CD14-positive monocyte (primary cell): ENCODE results near the gene BNIP2. TPM values are rescaled to one million over a fixed set of nuclear protein-coding genes. Genes with fewer than 3 reads are reported as not detected.
"Not testable (repeated sequence)": the region's sequence is repeated elsewhere in the genome, so short reads cannot be mapped to it uniquely, and the experiment has no call there.

ENCODE experiments used
- DNase-seq, 3 donors: peaks; one replicate each; pipeline ENCODE4 v3.0.0-alpha.2; 2011 to 2022
- H2AFZ ChIP-seq: 2 replicates; pipeline ENCODE4 v1.6.0; 2012; ENCODE audit warnings: mild to moderate bottlenecking, low read depth, low read length, inconsistent platforms; ENCODE audit not compliant: insufficient read depth, poor library complexity, severe bottlenecking
- H3K27ac ChIP-seq, 2 donors: 1 replicate in 1 of 2; 2 replicates in 1 of 2; pipeline ENCODE4 v1.5.1; 2012 to 2013; ENCODE audit warnings: low read length in 2 of 2, control low read depth in 1 of 2, inconsistent platforms in 1 of 2, low read depth in 1 of 2, mild to moderate bottlenecking in 1 of 2
- H3K27me3 ChIP-seq, 2 donors: one replicate each; pipeline versions ENCODE4 v1.6.0 to v1.6.1; 2011 to 2013; ENCODE audit warnings: low read length in 2 of 2; ENCODE audit not compliant: control insufficient read depth in 2 of 2, insufficient read depth in 2 of 2
- H3K36me3 ChIP-seq, 2 donors: replicated peaks in 1 of 2; 1 replicate in 1 of 2; 2 replicates in 1 of 2; pipeline versions ENCODE4 v1.5.1 to v1.6.1; 2012 to 2013; ENCODE audit warnings: low read length in 2 of 2, control low read depth in 1 of 2, inconsistent platforms in 1 of 2, mild to moderate bottlenecking in 1 of 2; ENCODE audit not compliant: insufficient read depth in 2 of 2, control insufficient read depth in 1 of 2
- H3K4me1 ChIP-seq, 2 donors: 1 replicate in 1 of 2; 2 replicates in 1 of 2; pipeline versions ENCODE4 v1.5.1 to v1.6.1; 2012 to 2013; ENCODE audit warnings: low read length in 2 of 2, control low read depth in 1 of 2, inconsistent platforms in 1 of 2, mild to moderate bottlenecking in 1 of 2, moderate library complexity in 1 of 2; ENCODE audit not compliant: insufficient read depth in 2 of 2, control insufficient read depth in 1 of 2
- H3K4me2 ChIP-seq: replicated peaks from 2 replicates; pipeline ENCODE3; 2012; ENCODE audit warnings: low read length, moderate library complexity, mild to moderate bottlenecking; ENCODE audit not compliant: poor library complexity, severe bottlenecking; ENCODE audit errors: extremely low read depth
- H3K4me3 ChIP-seq, 3 experiments: fragments of 200-600 bp in 1 of 3; sonication (generic) in 1 of 3; replicated peaks in 1 of 3; 1 replicate in 2 of 3; 2 replicates in 1 of 3; pipeline ENCODE4 v1.5.1; 2011 to 2013; ENCODE audit warnings: low read length in 3 of 3, mild to moderate bottlenecking in 3 of 3, control low read depth in 2 of 3, low read depth in 2 of 3, inconsistent platforms in 1 of 3, moderate library complexity in 1 of 3
- H3K79me2 ChIP-seq: 2 replicates; pipeline ENCODE4 v1.6.0; 2012; ENCODE audit warnings: mild to moderate bottlenecking, control low read depth, inconsistent platforms, low read length, moderate library complexity; ENCODE audit not compliant: insufficient read depth
- H3K9ac ChIP-seq: 2 replicates; pipeline ENCODE4 v1.6.0; 2017; ENCODE audit warnings: low read length, mild to moderate bottlenecking; ENCODE audit not compliant: insufficient read depth, poor library complexity, severe bottlenecking
- H3K9me3 ChIP-seq, 2 donors: replicated peaks in 1 of 2; 1 replicate in 1 of 2; 2 replicates in 1 of 2; pipeline versions ENCODE4 v1.5.1 to v1.6.1; 2012 to 2013; ENCODE audit warnings: low read length in 2 of 2, control low read depth in 1 of 2; ENCODE audit not compliant: control insufficient read depth in 1 of 2, insufficient read depth in 1 of 2
- H4K20me1 ChIP-seq: 2 replicates; pipeline ENCODE4 v1.6.0; 2012; ENCODE audit warnings: mild to moderate bottlenecking, low read length, control low read depth, moderate library complexity; ENCODE audit not compliant: insufficient read depth
- H3K27ac Mint-ChIP-seq, 7 donors: one replicate each; pipeline ENCODE4 v1.8.0; 2020; ENCODE audit warnings: mild to moderate bottlenecking in 7 of 7, mixed read lengths in 7 of 7, moderate library complexity in 6 of 7, inconsistent platforms in 2 of 7
- H3K27me3 Mint-ChIP-seq, 3 donors: one replicate each; pipeline ENCODE4 v1.8.0; 2021 to 2022; ENCODE audit warnings: low read depth in 3 of 3, mild to moderate bottlenecking in 3 of 3, mixed read lengths in 3 of 3, moderate library complexity in 3 of 3, inconsistent platforms in 1 of 3
- H3K36me3 Mint-ChIP-seq, 2 donors: one replicate each; pipeline ENCODE4 v1.8.0; 2020; ENCODE audit warnings: mixed read lengths in 2 of 2, inconsistent platforms in 1 of 2, mild to moderate bottlenecking in 1 of 2
- H3K4me1 Mint-ChIP-seq: one replicate; pipeline ENCODE4 v1.8.0; 2020; ENCODE audit warnings: mild to moderate bottlenecking, mixed read lengths
- H3K4me3 Mint-ChIP-seq, 2 donors: one replicate each; pipeline ENCODE4 v1.8.0; 2020; ENCODE audit warnings: mild to moderate bottlenecking in 2 of 2, mixed read lengths in 2 of 2, moderate library complexity in 1 of 2
- H3K9me3 Mint-ChIP-seq, 7 donors: one replicate each; pipeline ENCODE4 v1.8.0; 2020 to 2022; ENCODE audit warnings: mixed read lengths in 7 of 7, mild to moderate bottlenecking in 6 of 7, moderate library complexity in 6 of 7, inconsistent platforms in 2 of 7
- CTCF ChIP-seq: fragments of 200-600 bp; IDR thresholded peaks from one replicate; pipeline ENCODE4 v1.8.0; 2022; ENCODE audit warnings: antibody characterized with exemption, mild to moderate bottlenecking
- WGBS: methylation state at CpG from one replicate; pipeline ENCODE4 v1.1.5; 2013; ENCODE audit warnings: missing lambda C conversion rate; ENCODE audit not compliant: insufficient coverage; 5-methylcytosine and 5-hydroxymethylcytosine counted together
- intact Hi-C, 2 donors: fragments of 100-400 bp; cut with micrococcal nuclease; formaldehyde crosslinking; loops; one replicate each; pipeline versions ENCODE4 v1.15.0 to v1.15.1; 2023
- polyA plus RNA-seq, 3 donors: library from polyadenylated mRNA; depleted of rRNA in 1 of 3; unstranded in 2 of 3; stranded (reverse) in 1 of 3; fragments of 300-500 nt in 2 of 3; fragments of >200 nt in 1 of 3; fragmentation: Illumina TruSeq in 2 of 3; gene quantifications; 1 replicate in 2 of 3; 2 replicates in 1 of 3; pipeline ENCODE4 v1.2.3, GENCODE V29; 2012 to 2021

BNIP2 gene
- polyA plus RNA-seq, 3 donors: 83.4 to 189 (median 136) TPM

DNA sequence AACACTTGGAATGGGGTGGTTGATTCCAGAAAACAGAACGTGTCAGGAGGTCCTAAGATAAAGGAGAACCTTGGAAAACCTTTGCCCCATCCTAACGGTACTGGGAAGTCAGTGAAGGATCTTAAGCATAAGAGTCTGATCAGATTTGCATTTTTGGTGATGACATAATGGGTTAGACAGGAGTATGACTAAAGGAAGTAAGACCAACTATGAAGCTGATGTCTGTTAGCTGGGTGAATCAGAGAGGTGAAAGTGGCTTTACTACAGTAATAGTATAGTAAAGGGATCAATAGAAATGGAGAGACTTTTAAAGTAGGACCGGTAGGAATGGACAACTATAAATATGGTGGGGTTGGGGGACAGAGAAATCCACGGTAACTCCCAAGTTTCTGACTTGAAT, 44.4 kb downstream of the BNIP2 start:
- no peaks in the 10 kb centered on the region for H3K27me3 Mint-ChIP-seq
- DNase-seq: no peak
- Histone ChIP-seq H3K4me3 (no peak overlapping the region), H2AFZ (no peak overlapping the region), H3K79me2 (peaks cover 7% of the 10 kb centered on the region), H3K4me1 (no peaks in the 10 kb centered on the region), H4K20me1 (peaks cover 7% of the 10 kb centered on the region), H3K4me2 (no peak overlapping the region), H3K36me3 (peaks cover 66 to 90% of the 10 kb centered on the region in 2 donors), H3K9ac (no peak overlapping the region), H3K27me3 (no peaks in the 10 kb centered on the region), H3K9me3 (no peaks in the 10 kb centered on the region), H3K27ac (no peak overlapping the region)
- intact Hi-C loops: no loop called here
- no peaks in the 10 kb centered on the region for H3K9me3 Mint-ChIP-seq
- peaks cover 41 to 71% of the 10 kb centered on the region in 2 donors for H3K36me3 Mint-ChIP-seq
- no peaks in the 10 kb centered on the region for H3K4me1 Mint-ChIP-seq
- peak overlapping the region in 2 of 7 donors; percentile 0 to 17 for H3K27ac Mint-ChIP-seq
- WGBS: 92% methylated on average over 4 of the region's 4 CpGs
- no peak for TF ChIP-seq CTCF
- no peak overlapping the region for H3K4me3 Mint-ChIP-seq

- no peak overlapping the region for H3K27ac ChIP-seq
- H3K27me3 Mint-ChIP-seq: no peaks in the 10 kb centered on the region
- H3K27me3 ChIP-seq: no peaks in the 10 kb centered on the region
- H3K79me2 ChIP-seq: peaks cover 7% of the 10 kb centered on the region
- H3K9ac ChIP-seq: no peak overlapping the region
- H3K4me2 ChIP-seq: no peak overlapping the region
- H3K27ac Mint-ChIP-seq: no peak overlapping the region
- no peak overlapping the region for H3K4me3 Mint-ChIP-seq
- intact Hi-C loops: no loop called here
- no peak for DNase-seq
- peak; percentile 33 for TF ChIP-seq CTCF
- no peak overlapping the region for H3K4me3 ChIP-seq
- peaks cover 54 to 73% of the 10 kb centered on the region in 2 donors for H3K36me3 Mint-ChIP-seq
- peaks cover 70 to 91% of the 10 kb centered on the region in 2 donors for H3K36me3 ChIP-seq
- peaks cover 5% of the 10 kb centered on the region for H4K20me1 ChIP-seq
- H3K4me1 ChIP-seq: no peaks in the 10 kb centered on the region
- no peak overlapping the region for H2AFZ ChIP-seq
- H3K9me3 ChIP-seq: no peaks in the 10 kb centered on the region
- H3K9me3 Mint-ChIP-seq: no peaks in the 10 kb centered on the region
- no CpG with 5 or more reads among the region's 2 CpGs for WGBS
- no peaks in the 10 kb centered on the region for H3K4me1 Mint-ChIP-seq
These were observed 46.8 kb downstream of the BNIP2 start for GRCh38 chr15:59642351-59642750.

GRCh38 chr15:59637507-59637906, 51.6 kb downstream of the BNIP2 start:
- not testable (repeated sequence) for H3K4me2 ChIP-seq, DNase-seq

More at GRCh38 chr15:59637507-59637906, 51.6 kb downstream of the BNIP2 start:
- H3K4me1 Mint-ChIP-seq, H3K27ac Mint-ChIP-seq, H3K27ac ChIP-seq, H3K9me3 Mint-ChIP-seq, intact Hi-C loops, H3K27me3 Mint-ChIP-seq, H3K4me3 Mint-ChIP-seq, H4K20me1 ChIP-seq, H2AFZ ChIP-seq, H3K9ac ChIP-seq, H3K9me3 ChIP-seq, H3K79me2 ChIP-seq, H3K4me1 ChIP-seq, H3K27me3 ChIP-seq, H3K4me3 ChIP-seq: not testable (repeated sequence)
- WGBS: no CpG with 5 or more reads among the region's 2 CpGs
- H3K36me3 Mint-ChIP-seq: peaks cover 49 to 55% of the 10 kb centered on the region in 2 donors
- peaks cover 44 to 66% of the 10 kb centered on the region in 2 donors for H3K36me3 ChIP-seq
